WTC11 (cell line): ENCODE data around the gene GGA1. TPM values are rescaled to one million over a fixed set of nuclear protein-coding genes. Genes with fewer than 3 reads are reported as not detected.
A peak's percentile ranks its signal among the peaks of the same experiment; 100 is the strongest.

Source experiments
- ATAC-seq: fragments of 200-7000 bp; cut with Tn5 transposase; 2 replicates; pipeline ENCODE4 v1.10.0; 2021; ENCODE audit warnings: mild to moderate bottlenecking, moderate library complexity
- CTCF ChIA-PET: fragments of 300-600 bp; sonication (Branson Sonifier 250); formaldehyde crosslinking; loops from one replicate; lab custom pipeline; 2021; ENCODE audit warnings: antibody characterized with exemption; lab: Charles Lee
- POLR2A ChIA-PET: fragments of 350-600 bp; sonication (Branson Sonifier 250); formaldehyde crosslinking; loops from one replicate; lab custom pipeline; 2021; ENCODE audit warnings: antibody characterized with exemption; lab: Charles Lee
- DNase-seq: peaks from one replicate; pipeline ENCODE4 v3.0.0; 2021; ENCODE audit warnings: low spot score
- H3K27ac Mint-ChIP-seq: 2 replicates; pipeline ENCODE4 v1.8.0; 2021; ENCODE audit warnings: mixed read lengths
- H3K27me3 Mint-ChIP-seq: 2 replicates; pipeline ENCODE4 v1.8.0; 2021; ENCODE audit warnings: low read depth, mild to moderate bottlenecking, moderate library complexity, mixed read lengths
- H3K36me3 Mint-ChIP-seq: 2 replicates; pipeline ENCODE4 v1.8.0; 2021; ENCODE audit warnings: mixed read lengths
- H3K4me1 Mint-ChIP-seq: 2 replicates; pipeline ENCODE4 v1.8.0; 2022; ENCODE audit warnings: mixed read lengths
- H3K4me3 Mint-ChIP-seq: 2 replicates; pipeline ENCODE4 v1.8.0; 2021; ENCODE audit warnings: mild to moderate bottlenecking, moderate library complexity, mixed read lengths
- H3K9me3 Mint-ChIP-seq: 2 replicates; pipeline ENCODE4 v1.8.0; 2021; ENCODE audit warnings: mixed read lengths
- ARID4B ChIP-seq: sonication (generic); formaldehyde crosslinking; IDR thresholded peaks from 2 replicates; pipeline ENCODE4 v1.8.0; 2023; ENCODE audit warnings: missing genetic modification reagents, mild to moderate bottlenecking, borderline replicate concordance
- ATF3 ChIP-seq: sonication (generic); formaldehyde crosslinking; conservative IDR thresholded peaks from 2 replicates; pipeline ENCODE4 v1.8.1; 2022; ENCODE audit warnings: mild to moderate bottlenecking, missing genetic modification reagents
- CTCF ChIP-seq: fragments of 200-600 bp; IDR thresholded peaks from 2 replicates; pipeline ENCODE4 v1.8.0; 2022; ENCODE audit warnings: antibody characterized with exemption
- FOXP1 ChIP-seq: sonication (generic); formaldehyde crosslinking; IDR thresholded peaks from 2 replicates; pipeline ENCODE4 v1.8.0; 2022; ENCODE audit warnings: missing genetic modification reagents, mild to moderate bottlenecking, moderate library complexity, borderline replicate concordance
- FOXP4 ChIP-seq: sonication (generic); formaldehyde crosslinking; IDR thresholded peaks from 2 replicates; pipeline ENCODE4 v1.8.0; 2022; ENCODE audit warnings: mild to moderate bottlenecking, missing genetic modification reagents
- HMGXB4 ChIP-seq: sonication (generic); formaldehyde crosslinking; IDR thresholded peaks from 2 replicates; pipeline ENCODE4 v1.8.1; 2023; ENCODE audit warnings: mild to moderate bottlenecking, moderate library complexity, missing genetic modification reagents
- IRF2 ChIP-seq: sonication (generic); formaldehyde crosslinking; IDR thresholded peaks from 2 replicates; pipeline ENCODE4 v1.8.0; 2022; ENCODE audit warnings: low read depth, missing genetic modification reagents, borderline replicate concordance
- JUN ChIP-seq: sonication (generic); formaldehyde crosslinking; IDR thresholded peaks from 2 replicates; pipeline ENCODE4 v1.8.0; 2023; ENCODE audit warnings: mild to moderate bottlenecking, missing genetic modification reagents
- NFYB ChIP-seq: sonication (generic); formaldehyde crosslinking; conservative IDR thresholded peaks from 2 replicates; pipeline ENCODE4 v1.8.0; 2022; ENCODE audit warnings: low read depth, missing genetic modification reagents
- SMAD3 ChIP-seq: sonication (generic); formaldehyde crosslinking; IDR thresholded peaks from 2 replicates; pipeline ENCODE4 v1.8.0; 2022; ENCODE audit warnings: missing genetic modification reagents, mild to moderate bottlenecking, borderline replicate concordance
- SMAD4 ChIP-seq: sonication (generic); formaldehyde crosslinking; IDR thresholded peaks from 2 replicates; pipeline ENCODE4 v1.8.0; 2022; ENCODE audit warnings: mild to moderate bottlenecking, missing genetic modification reagents
- TEAD1 ChIP-seq: sonication (generic); formaldehyde crosslinking; IDR thresholded peaks from 2 replicates; pipeline ENCODE4 v1.8.0; 2022; ENCODE audit warnings: mild to moderate bottlenecking, missing genetic modification reagents
- USF2 ChIP-seq: sonication (generic); formaldehyde crosslinking; IDR thresholded peaks from 2 replicates; pipeline ENCODE4 v1.8.1; 2023; ENCODE audit warnings: mild to moderate bottlenecking, missing genetic modification reagents, moderate library complexity
- ZMAT4 ChIP-seq: fragments of 250-450 bp; sonication (Bioruptor Pico); IDR thresholded peaks from 2 replicates; pipeline ENCODE4 v1.9.0; 2021; ENCODE audit warnings: mild to moderate bottlenecking
- ZNF317 ChIP-seq: sonication (generic); formaldehyde crosslinking; IDR thresholded peaks from 2 replicates; pipeline ENCODE4 v1.8.1; 2023; ENCODE audit warnings: low read depth, mild to moderate bottlenecking, moderate library complexity, missing genetic modification reagents, borderline replicate concordance
- ZNF396 ChIP-seq: fragments of 250-450 bp; sonication (Bioruptor Pico); IDR thresholded peaks from 2 replicates; pipeline ENCODE4 v1.8.0; 2021; ENCODE audit warnings: mild to moderate bottlenecking, moderate library complexity, borderline replicate concordance
- ZNF423 ChIP-seq: fragments of 250-450 bp; sonication (Bioruptor Pico); IDR thresholded peaks from 2 replicates; pipeline ENCODE4 v2.1.2; 2022; ENCODE audit warnings: mild to moderate bottlenecking, moderate library complexity
- total RNA-seq: library from RNA; stranded (reverse); gene quantifications from 3 replicates; pipeline ENCODE4 v1.2.3, GENCODE V29; 2021

Gene GGA1
- total RNA-seq, 1 experiment from 2014 or later: 66.3 TPM

GRCh38 chr22:37619991-37620390, 11.4 kb downstream of the GGA1 start (continued):
- TF ChIP-seq NFYB (CRISPR knock-in tag): no peak
- no peak for TF ChIP-seq SMAD4 (CRISPR knock-in tag)
- no peak for TF ChIP-seq USF2 (CRISPR knock-in tag)
- TF ChIP-seq JUN (CRISPR knock-in tag): no peak
- TF ChIP-seq ATF3 (CRISPR knock-in tag): no peak
- no peak for TF ChIP-seq HMGXB4 (CRISPR knock-in tag)
- no peak for TF ChIP-seq TEAD1 (CRISPR knock-in tag)
- TF ChIP-seq SMAD3 (CRISPR knock-in tag): no peak
- no peak for TF ChIP-seq ZNF423 (CRISPR knock-in tag)

- ATAC-seq (no peak), DNase-seq (no peak)
- Mint-ChIP-seq H3K4me3 (no peak overlapping the region), H3K4me1 (peaks cover 3% of the 10 kb centered on the region), H3K27ac (no peak overlapping the region), H3K36me3 (peaks cover 23% of the 10 kb centered on the region), H3K9me3 (no peaks in the 10 kb centered on the region), H3K27me3 (no peaks in the 10 kb centered on the region)
- ChIA-PET POLR2A (no interaction called here), CTCF (interaction anchor here (0.7 to 2.6 kb wide), 5 partner anchors 12 to 60 kb away, joined by 3 to 11 read pairs (median 4); partner anchors contain the start of gene GGA1)
- TF ChIP-seq IRF2 (CRISPR knock-in tag) (no peak), FOXP4 (CRISPR knock-in tag) (no peak)
These were observed 12.8 kb downstream of the GGA1 start for GRCh38 chr22:37621352-37621860.

- Mint-ChIP-seq H3K4me1 (peaks cover 3% of the 10 kb centered on the region), H3K4me3 (no peak overlapping the region), H3K36me3 (peaks cover 14% of the 10 kb centered on the region), H3K9me3 (no peaks in the 10 kb centered on the region), H3K27me3 (no peaks in the 10 kb centered on the region), H3K27ac (no peak overlapping the region)
- DNase-seq (peak; percentile 88), ATAC-seq (peak; percentile 89)
- POLR2A ChIA-PET: no interaction called here
- CTCF ChIA-PET: interaction anchor here (0.5 to 1.9 kb wide), 12 partner anchors 10 to 144 kb away, joined by 3 to 15 read pairs (median 4); partner anchors contain the start of genes GGA1 and PDXP
- TF ChIP-seq ZMAT4 (CRISPR knock-in tag): no peak
- no peak for TF ChIP-seq ARID4B (CRISPR knock-in tag)
- TF ChIP-seq CTCF: peak; percentile 88
- no peak for TF ChIP-seq FOXP1 (CRISPR knock-in tag)
- TF ChIP-seq ZNF396 (CRISPR knock-in tag): no peak
- no peak for TF ChIP-seq ZNF317 (CRISPR knock-in tag)
- TF ChIP-seq ZNF423 (CRISPR knock-in tag): peak; percentile 5; the same call in 1 of the 2 replicates
These were observed 14.7 kb downstream of the GGA1 start for GRCh38 chr22:37623075-37624016.
